Measurements from ENCODE around the gene DBX1.

DNA sequence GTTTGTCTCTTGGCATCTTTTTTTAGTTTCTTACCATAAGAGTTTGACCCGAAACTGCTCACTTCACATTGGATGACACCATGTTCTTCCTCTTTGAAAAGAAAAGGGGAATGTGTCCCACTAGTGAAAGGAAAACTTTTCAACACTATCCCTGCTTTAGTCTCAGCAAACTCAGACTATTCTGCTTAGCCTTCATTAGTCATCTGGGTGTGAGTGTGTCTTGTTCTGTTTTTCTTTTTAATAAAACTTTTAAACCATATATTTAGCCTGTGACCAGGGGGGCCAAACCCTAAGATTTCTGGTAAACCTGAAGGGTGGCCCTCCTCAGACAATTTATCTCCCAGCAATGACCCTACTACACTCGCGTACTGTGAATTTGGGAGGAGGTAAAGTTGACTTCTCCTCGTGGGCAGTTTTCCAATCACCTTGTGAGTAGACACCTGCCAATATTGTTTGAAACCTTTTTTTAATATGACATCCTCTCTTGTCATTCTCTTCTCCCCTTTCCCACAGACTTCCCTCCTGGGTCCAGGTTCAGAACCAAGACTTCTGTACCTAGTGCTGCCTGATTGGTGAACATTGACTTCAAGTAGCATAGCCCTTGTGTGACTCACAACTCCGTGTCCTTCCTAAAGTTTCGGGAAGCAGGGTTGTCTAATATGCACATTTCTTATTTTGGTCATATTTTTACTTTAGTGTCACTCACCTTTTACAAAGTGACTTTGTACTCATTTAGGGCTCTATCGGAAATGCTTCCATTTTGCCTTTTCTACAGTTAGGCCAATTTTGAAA is 39.9 kb downstream of the DBX1 start:
- TF ChIP-seq, protein P1, sequence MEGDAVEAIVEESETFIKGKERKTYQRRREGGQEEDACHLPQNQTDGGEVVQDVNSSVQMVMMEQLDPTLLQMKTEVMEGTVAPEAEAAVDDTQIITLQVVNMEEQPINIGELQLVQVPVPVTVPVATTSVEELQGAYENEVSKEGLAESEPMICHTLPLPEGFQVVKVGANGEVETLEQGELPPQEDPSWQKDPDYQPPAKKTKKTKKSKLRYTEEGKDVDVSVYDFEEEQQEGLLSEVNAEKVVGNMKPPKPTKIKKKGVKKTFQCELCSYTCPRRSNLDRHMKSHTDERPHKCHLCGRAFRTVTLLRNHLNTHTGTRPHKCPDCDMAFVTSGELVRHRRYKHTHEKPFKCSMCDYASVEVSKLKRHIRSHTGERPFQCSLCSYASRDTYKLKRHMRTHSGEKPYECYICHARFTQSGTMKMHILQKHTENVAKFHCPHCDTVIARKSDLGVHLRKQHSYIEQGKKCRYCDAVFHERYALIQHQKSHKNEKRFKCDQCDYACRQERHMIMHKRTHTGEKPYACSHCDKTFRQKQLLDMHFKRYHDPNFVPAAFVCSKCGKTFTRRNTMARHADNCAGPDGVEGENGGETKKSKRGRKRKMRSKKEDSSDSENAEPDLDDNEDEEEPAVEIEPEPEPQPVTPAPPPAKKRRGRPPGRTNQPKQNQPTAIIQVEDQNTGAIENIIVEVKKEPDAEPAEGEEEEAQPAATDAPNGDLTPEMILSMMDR (IDR thresholded peaks at IDR 0.05; ENCODE audit: insufficient read depth, low read depth, low read length): no peak
- no peak for TF ChIP-seq EZH2 (IDR thresholded peaks at IDR 0.05; ENCODE audit: insufficient read depth, low read length)
